SK-N-SH (cell line): ENCODE data around the gene RNU7-1. TPM values are rescaled to one million over a fixed set of nuclear protein-coding genes. Genes with fewer than 3 reads are reported as not detected.
A peak's percentile ranks its signal among the peaks of the same experiment; 100 is the strongest.

Experiments
- CTCF ChIA-PET: fragments of 300-600, 350-600 bp; formaldehyde crosslinking; extraction: SDS; loops from one replicate; lab custom pipeline; 2021; lab: Yijun Ruan, JAX
- POLR2A ChIA-PET: fragments of 350-600 bp; sonication (Branson Sonifier 250); formaldehyde crosslinking; extraction: SDS; loops from one replicate; lab custom pipeline; 2020; ENCODE audit warnings: antibody characterized with exemption, inconsistent platforms; lab: Yijun Ruan, JAX
- DNase-seq: peaks from one replicate; pipeline ENCODE4 v3.0.0; 2012
- H2AFZ ChIP-seq: fragments of 200-600 bp; sonication (generic); 2 replicates; pipeline ENCODE4 v1.8.1; 2016; ENCODE audit warnings: antibody characterized with exemption, mild to moderate bottlenecking, low read depth
- H3F3A ChIP-seq: fragments of 200-600 bp; sonication (generic); replicated peaks from 2 replicates; pipeline ENCODE3; 2016; ENCODE audit warnings: antibody characterized with exemption, mild to moderate bottlenecking; ENCODE audit not compliant: insufficient read depth
- H3K27ac ChIP-seq, 2 experiments: fragments of 200-500 bp in 1 of 2; fragments of 200-600 bp in 1 of 2; sonication (Bioruptor generic) in 1 of 2; sonication (generic), shearing (Covaris generic) in 1 of 2; 2 replicates each; pipeline versions ENCODE4 v1.5.1 to v1.6.1; 2014 to 2016; ENCODE audit warnings: low read depth in 2 of 2, inconsistent platforms in 1 of 2, low read length in 1 of 2, mild to moderate bottlenecking in 1 of 2, mixed read lengths in 1 of 2
- H3K27me3 ChIP-seq: fragments of 200-600 bp; sonication (generic), shearing (Covaris generic); 2 replicates; pipeline ENCODE4 v1.6.1; 2016; ENCODE audit warnings: mixed run types; ENCODE audit not compliant: insufficient read depth
- H3K36me3 ChIP-seq, 2 experiments: fragments of 200-500 bp in 1 of 2; fragments of 200-600 bp in 1 of 2; sonication (Bioruptor generic) in 1 of 2; sonication (generic) in 1 of 2; replicated peaks in 1 of 2; 2 replicates each; pipeline versions ENCODE3 to v1.5.1; 2014 to 2016; ENCODE audit warnings: low read length in 1 of 2, mild to moderate bottlenecking in 1 of 2; ENCODE audit not compliant: insufficient read depth in 2 of 2, control insufficient read depth in 1 of 2
- H3K4me1 ChIP-seq, 2 experiments: fragments of 200-500 bp in 1 of 2; fragments of 200-600 bp in 1 of 2; sonication (Bioruptor generic) in 1 of 2; sonication (generic), shearing (Covaris generic) in 1 of 2; 2 replicates each; pipeline versions ENCODE4 v1.5.1 to v1.6.1; 2014 to 2016; ENCODE audit warnings: low read depth in 1 of 2, low read length in 1 of 2, mixed run types in 1 of 2; ENCODE audit not compliant: insufficient read depth in 2 of 2, control insufficient read depth in 1 of 2
- H3K4me2 ChIP-seq: fragments of 200-600 bp; sonication (generic), shearing (Covaris generic); 2 replicates; pipeline ENCODE4 v1.6.1; 2017; ENCODE audit warnings: mixed run types
- H3K4me3 ChIP-seq, 2 experiments: fragments of 200-500 bp in 1 of 2; fragments of 200-600 bp in 1 of 2; sonication (Bioruptor generic) in 1 of 2; sonication (generic), shearing (Covaris generic) in 1 of 2; 2 replicates each; pipeline versions ENCODE4 v1.5.1 to v1.8.1; 2014 to 2016; ENCODE audit warnings: low read depth in 2 of 2, inconsistent platforms in 1 of 2, low read length in 1 of 2, mild to moderate bottlenecking in 1 of 2, mixed read lengths in 1 of 2, moderate library complexity in 1 of 2
- H3K79me2 ChIP-seq: fragments of 200-600 bp; sonication (generic); 2 replicates; pipeline ENCODE4 v1.8.1; 2017; ENCODE audit warnings: mild to moderate bottlenecking; ENCODE audit not compliant: insufficient read depth
- H3K9ac ChIP-seq: fragments of 200-600 bp; sonication (generic); 2 replicates; pipeline ENCODE4 v1.6.1; 2017; ENCODE audit warnings: mixed run types
- H3K9me2 ChIP-seq: fragments of 200-600 bp; sonication (generic); 2 replicates; pipeline ENCODE4 v1.6.1; 2017; ENCODE audit warnings: mixed run types
- H3K9me3 ChIP-seq: fragments of 200-600 bp; sonication (generic); 2 replicates; pipeline ENCODE4 v1.6.1; 2017; ENCODE audit warnings: mixed run types, mild to moderate bottlenecking, moderate library complexity
- H4K20me1 ChIP-seq: fragments of 200-600 bp; sonication (generic); 2 replicates; pipeline ENCODE4 v1.6.1; 2017; ENCODE audit warnings: mild to moderate bottlenecking, mixed run types; ENCODE audit not compliant: insufficient read depth
- CTCF ChIP-seq: fragments of 200-600 bp; sonication (generic); IDR thresholded peaks from 2 replicates; pipeline ENCODE4 v1.6.1; 2017; ENCODE audit warnings: antibody characterized with exemption, mild to moderate bottlenecking, moderate library complexity
- GATA2 ChIP-seq: sonication (generic); formaldehyde crosslinking; IDR thresholded peaks from 2 replicates; pipeline ENCODE4 v1.5.0; 2020; ENCODE audit warnings: mild to moderate bottlenecking, missing genetic modification reagents
- NFIC ChIP-seq: IDR thresholded peaks from 2 replicates; pipeline ENCODE4 v1.4.0; 2012; ENCODE audit warnings: borderline replicate concordance
- WGBS: methylation state at CpG from one replicate; pipeline ENCODE4 v1.1.6; 2017; ENCODE audit warnings: low lambda C conversion rate; 5-methylcytosine and 5-hydroxymethylcytosine counted together
- polyA plus RNA-seq, 3 experiments: library from polyadenylated mRNA; depleted of rRNA; stranded (reverse); fragments of >200 nt; gene quantifications; 2 replicates each; pipeline ENCODE4 v1.2.3, GENCODE V29; 2012

Gene RNU7-1
- polyA plus RNA-seq, 1 of the 3 experiments (the other 2 are of a cell fraction), result not detected

- H3K9ac ChIP-seq, result no peak overlapping the region
- H3K4me1 ChIP-seq, result peaks cover 6 to 8% of the 10 kb centered on the region in 2 experiments; a peak in 3 of 4 replicates
- ChIA-PET CTCF (interaction anchor here (0.7 to 6.5 kb wide), 8 partner anchors 12 to 164 kb away, joined by 3 to 114 read pairs (median 6); partner anchors contain the start of gene C1RL), POLR2A (no interaction called here)
- no peaks in the 10 kb centered on the region for H3K27me3 ChIP-seq
- no peaks in the 10 kb centered on the region for H3K9me2 ChIP-seq
- peaks cover 10% of the 10 kb centered on the region; the same call in 1 of the 2 replicates for H3K79me2 ChIP-seq
- H3K4me2 ChIP-seq, result no peak overlapping the region
- H3K9me3 ChIP-seq, result no peaks in the 10 kb centered on the region
- TF ChIP-seq NFIC (no peak), CTCF (peak; percentile 22; the same call in 1 of the 2 replicates)
- H2AFZ ChIP-seq, result no peak overlapping the region
- WGBS, result 90% methylated on average over 15 of the region's 15 CpGs
- peak; percentile 55 for DNase-seq
- H3K4me3 ChIP-seq, result no peak overlapping the region
- H3K36me3 ChIP-seq, result peaks cover 3 to 5% of the 10 kb centered on the region in 2 experiments
- H3K27ac ChIP-seq, result no peak overlapping the region
- no peaks in the 10 kb centered on the region for H4K20me1 ChIP-seq
- peaks cover 9% of the 10 kb centered on the region for H3F3A ChIP-seq
Observed at GRCh38 chr12:6948873-6949594, 5.4 kb downstream of the RNU7-1 start.

- Histone ChIP-seq H3K4me2 (no peak overlapping the region), H3K36me3 (peaks cover 3 to 4% of the 10 kb centered on the region in 2 experiments), H2AFZ (no peak overlapping the region), H3K27ac (no peak overlapping the region), H3K9me2 (no peaks in the 10 kb centered on the region), H4K20me1 (no peaks in the 10 kb centered on the region), H3K79me2 (peaks cover 4% of the 10 kb centered on the region; the same call in 1 of the 2 replicates), H3K4me1 (peaks cover under 1 to 3% of the 10 kb centered on the region in 2 experiments; a peak in 2 of 4 replicates), H3F3A (no peaks in the 10 kb centered on the region), H3K4me3 (no peak overlapping the region), H3K9ac (no peak overlapping the region)
- WGBS, result 83% methylated on average over 1 of the region's 1 CpG
- CTCF ChIA-PET, result interaction anchor here (1.3 to 2.9 kb wide), 3 partner anchors 14 to 163 kb away, joined by 6 to 10 read pairs (median 6); no protein-coding TSS in a partner anchor
- TF ChIP-seq GATA2 (CRISPR knock-in tag), result no peak
- TF ChIP-seq CTCF, result peak; percentile 41
- TF ChIP-seq, all 33 proteins: peak for 1
- POLR2A ChIA-PET, result no interaction called here
- peak; percentile 62 for DNase-seq
- Histone ChIP-seq H3K27me3 (no peaks in the 10 kb centered on the region), H3K9me3 (no peaks in the 10 kb centered on the region)
Observed at GRCh38 chr12:6950401-6950801, 6.8 kb downstream of the RNU7-1 start.
